Measurements from ENCODE around the gene KLHL21. TPM values are rescaled to one million over a fixed set of nuclear protein-coding genes. Genes with fewer than 3 reads are reported as not detected.
"Not testable (repeated sequence)": the region's sequence is repeated elsewhere in the genome, so short reads cannot be mapped to it uniquely, and the experiment has no call there.

Gene KLHL21
- total RNA-seq, 4 donors from 2014 or later, result 48.3 to 98.5 (median 57.0) TPM

DNA sequence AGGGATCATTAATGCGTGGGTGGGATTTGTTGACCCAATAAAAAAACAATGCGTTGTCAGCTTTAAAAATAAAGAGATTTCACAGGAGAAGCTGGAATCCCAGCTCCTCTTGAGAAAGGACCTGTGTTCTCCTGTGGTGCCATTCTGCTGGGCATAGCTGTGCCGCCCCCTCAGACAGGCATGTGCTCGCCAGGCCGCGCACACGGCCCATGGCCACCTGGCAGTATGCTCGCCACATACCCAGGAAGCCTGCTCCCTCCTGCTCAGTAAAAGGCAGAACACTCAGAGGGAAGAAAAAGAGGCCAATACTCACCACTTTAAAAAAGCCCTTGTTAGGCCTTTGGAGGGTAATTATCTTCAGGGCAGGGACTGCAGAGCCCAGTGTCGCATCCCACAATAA, 35.1 kb upstream of the KLHL21 start:
- TF ChIP-seq, protein P1, sequence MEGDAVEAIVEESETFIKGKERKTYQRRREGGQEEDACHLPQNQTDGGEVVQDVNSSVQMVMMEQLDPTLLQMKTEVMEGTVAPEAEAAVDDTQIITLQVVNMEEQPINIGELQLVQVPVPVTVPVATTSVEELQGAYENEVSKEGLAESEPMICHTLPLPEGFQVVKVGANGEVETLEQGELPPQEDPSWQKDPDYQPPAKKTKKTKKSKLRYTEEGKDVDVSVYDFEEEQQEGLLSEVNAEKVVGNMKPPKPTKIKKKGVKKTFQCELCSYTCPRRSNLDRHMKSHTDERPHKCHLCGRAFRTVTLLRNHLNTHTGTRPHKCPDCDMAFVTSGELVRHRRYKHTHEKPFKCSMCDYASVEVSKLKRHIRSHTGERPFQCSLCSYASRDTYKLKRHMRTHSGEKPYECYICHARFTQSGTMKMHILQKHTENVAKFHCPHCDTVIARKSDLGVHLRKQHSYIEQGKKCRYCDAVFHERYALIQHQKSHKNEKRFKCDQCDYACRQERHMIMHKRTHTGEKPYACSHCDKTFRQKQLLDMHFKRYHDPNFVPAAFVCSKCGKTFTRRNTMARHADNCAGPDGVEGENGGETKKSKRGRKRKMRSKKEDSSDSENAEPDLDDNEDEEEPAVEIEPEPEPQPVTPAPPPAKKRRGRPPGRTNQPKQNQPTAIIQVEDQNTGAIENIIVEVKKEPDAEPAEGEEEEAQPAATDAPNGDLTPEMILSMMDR (IDR thresholded peaks at IDR 0.05), result no peak
- no peak for ATAC-seq (ENCODE audit: low FRiP score)

DNA sequence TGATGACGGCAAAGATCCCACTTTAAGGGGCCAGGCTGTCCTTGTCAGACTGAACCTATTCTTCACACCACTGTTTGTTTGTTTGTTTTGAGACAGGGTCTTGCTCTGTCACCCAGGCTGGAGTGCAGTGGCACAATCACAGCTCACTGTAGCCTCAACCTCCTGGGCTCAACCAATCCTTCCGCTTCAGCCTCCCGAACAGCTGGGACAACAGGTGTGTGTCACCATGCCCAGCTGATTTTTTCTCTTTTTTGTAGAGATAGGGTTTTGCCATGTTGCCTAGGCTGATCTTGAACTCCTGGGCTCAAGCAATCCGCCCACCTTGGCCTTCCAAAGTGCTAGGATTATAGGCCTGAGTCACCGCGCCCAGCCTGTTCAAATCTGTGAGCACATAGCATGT, 34.1 kb upstream of the KLHL21 start:
- DNase-seq (ENCODE audit: low spot score); ATAC-seq (ENCODE audit: low FRiP score): not testable (repeated sequence)

More for the DNA sequence above, 35.1 kb upstream of the KLHL21 start:
- DNase-seq (ENCODE audit: low spot score), result no peak

DNA sequence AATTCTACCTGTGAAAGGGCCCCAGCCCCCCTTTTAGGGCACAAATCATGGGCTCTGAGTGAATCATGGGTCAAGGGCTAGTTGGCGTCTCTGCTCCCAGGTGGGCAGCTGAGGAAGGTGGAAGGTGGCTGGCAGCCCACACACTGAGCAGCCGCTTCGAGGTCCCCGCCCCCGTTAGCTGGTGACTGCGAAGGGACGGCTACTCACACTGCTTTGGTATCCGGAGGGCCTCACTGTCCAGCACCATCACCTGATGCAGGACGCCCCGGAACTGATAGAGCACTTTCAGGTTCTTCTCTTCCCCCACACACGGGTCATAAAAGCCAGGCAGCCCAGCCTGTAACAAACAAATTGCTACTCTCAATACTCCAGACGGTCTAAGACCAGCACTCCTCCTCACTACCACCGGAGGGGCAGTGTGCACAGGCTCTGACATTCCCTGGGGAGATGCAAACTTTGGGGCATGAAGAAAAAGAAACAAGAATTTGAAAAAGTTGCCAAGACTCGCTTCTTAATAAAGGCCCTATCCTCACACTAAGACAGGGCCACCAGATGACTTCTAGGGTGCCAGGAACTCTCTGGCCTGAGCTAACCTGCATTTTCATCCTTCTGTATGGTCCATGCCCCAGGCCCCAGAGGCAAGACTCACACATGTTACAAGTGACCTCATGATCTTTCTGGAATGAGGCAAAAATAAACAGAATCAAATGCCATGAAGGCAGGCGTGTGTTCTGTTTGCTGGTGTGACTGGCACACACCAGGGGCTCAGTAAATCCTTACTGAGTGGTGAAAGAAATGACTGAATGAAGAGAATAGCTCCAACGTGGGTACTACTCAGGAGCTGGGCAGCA, 33.5 kb upstream of the KLHL21 start:
- TF ChIP-seq, protein P1 (IDR thresholded peaks at IDR 0.05), result no peak
- no peak for DNase-seq (ENCODE audit: low spot score)
- no peak for ATAC-seq (ENCODE audit: low FRiP score)

DNA sequence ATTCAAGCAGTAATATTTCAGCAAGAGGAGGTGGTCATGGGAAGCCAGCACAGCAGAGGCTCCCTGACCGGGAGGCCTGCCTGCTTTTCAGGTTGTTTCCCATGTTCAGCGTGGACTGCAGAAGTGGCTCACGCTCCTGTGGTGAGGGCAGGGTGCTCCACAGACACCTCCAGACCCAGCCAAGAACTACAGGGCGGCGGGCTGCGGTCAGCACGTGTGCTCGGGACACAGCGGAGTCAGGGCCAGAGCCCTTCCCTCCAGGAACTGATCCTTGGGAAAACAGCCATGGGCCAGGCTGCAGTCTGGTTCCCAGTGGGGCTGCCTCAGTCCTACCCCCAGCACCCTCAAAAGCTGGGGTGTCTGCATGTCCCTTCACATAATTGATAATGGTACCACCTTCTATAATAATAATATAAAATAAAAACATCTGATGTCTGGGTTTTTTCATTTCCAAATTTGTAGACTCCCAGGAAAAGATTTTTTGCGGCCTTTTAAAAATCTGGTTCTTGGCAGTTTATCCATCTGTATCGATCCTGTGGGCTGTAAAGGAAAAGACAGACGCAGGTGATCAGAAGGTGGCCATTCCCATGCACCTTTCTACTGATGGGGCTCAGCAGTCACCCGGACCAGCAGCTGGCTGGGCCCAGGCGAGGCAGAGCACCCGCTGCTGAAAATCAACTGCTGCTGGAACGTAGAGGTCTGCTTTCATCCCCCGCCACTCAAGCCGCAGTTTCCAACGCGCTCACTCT, 32.7 kb upstream of the KLHL21 start:
- TF ChIP-seq, protein P1 (IDR thresholded peaks at IDR 0.05), result no peak
- ATAC-seq (ENCODE audit: low FRiP score), result no peak
- DNase-seq (ENCODE audit: low spot score), result no peak

DNA sequence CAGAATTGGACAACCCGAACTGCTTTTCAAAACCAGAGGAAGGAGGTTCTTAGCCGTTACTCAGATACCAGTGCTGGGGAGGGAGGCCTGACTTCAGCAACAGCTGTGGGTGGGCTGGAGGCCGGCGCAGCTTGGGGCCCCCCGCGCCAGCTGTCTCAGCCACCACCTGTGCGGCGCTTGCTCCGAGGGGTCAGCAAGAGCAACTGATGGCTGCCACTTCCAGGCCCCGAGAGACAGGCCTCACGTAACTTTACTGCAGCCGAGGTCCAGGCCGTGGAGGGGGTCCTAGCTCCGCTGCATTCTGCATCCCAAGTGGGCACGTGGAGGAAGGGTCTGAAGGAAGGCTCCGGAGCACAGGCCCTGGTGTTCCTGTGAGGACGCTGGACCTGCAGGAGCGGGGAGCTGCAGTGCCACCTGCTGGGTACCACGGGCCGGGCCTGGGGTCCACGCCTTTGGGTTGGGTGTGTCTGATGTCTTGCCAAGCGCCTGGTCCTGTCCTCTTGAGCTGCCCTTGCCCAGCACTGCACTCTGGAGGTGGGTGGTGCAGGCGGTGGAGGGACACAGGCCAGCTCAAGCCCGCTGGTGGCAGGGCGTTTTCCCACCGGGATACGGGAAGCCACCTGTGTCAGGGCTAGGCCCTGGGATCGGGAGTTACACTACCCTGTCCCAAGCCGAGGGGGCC, 31.8 kb upstream of the KLHL21 start:
- TF ChIP-seq, protein P1 (IDR thresholded peaks at IDR 0.05), result no peak
- DNase-seq (ENCODE audit: low spot score) (no peak), ATAC-seq (ENCODE audit: low FRiP score) (peak; percentile 37)

DNA sequence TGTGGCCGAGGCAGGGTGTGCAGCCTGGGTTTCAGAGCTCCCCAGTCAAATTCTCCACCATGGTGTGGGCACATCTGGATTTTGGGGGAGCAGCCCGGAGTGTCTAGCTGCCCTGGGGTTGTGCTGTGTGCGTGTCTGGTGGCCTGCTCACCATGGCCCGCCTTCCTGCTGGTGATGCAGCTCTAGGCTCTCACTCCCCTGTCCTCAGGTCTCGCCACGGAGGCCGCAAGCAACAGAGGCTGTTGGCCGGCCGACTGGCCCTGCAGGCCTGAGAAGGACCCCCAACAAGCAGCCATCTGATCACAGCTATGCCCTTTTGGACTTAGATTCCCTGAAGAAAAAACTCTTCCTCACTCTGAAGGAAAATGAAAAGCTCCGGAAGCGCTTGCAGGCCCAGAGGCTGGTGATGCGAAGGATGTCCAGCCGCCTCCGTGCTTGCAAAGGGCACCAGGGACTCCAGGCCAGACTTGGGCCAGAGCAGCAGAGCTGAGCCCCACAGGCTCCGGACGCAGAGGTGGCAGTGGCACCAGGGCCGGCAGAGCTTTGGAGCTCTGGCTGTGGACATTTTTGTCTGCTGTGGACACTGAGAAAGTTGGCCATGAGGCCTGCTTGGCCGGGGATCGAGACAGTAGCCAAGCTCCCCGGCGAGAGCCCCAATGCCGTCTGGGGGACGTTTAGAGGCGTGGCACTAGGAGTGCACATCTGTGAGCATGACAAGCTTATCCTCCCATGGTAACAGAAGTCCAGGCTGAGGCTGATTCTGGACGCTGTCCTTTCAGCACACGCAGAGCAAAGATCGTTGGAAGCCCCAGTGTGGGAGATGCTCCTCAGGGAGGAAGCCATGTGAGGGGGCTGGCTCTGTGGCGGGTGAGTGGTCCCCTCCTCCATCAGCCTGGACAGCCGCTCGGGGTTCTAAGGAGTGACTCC, 30.2 kb upstream of the KLHL21 start:
- TF ChIP-seq, protein P1 (IDR thresholded peaks at IDR 0.05), result no peak
- no peak for ATAC-seq (ENCODE audit: low FRiP score)
- no peak for DNase-seq (ENCODE audit: low spot score)

Measured in omental fat pad (tissue), 4 donors.